ENCODE results near the gene APBB1.

APBB1 gene

DNA sequence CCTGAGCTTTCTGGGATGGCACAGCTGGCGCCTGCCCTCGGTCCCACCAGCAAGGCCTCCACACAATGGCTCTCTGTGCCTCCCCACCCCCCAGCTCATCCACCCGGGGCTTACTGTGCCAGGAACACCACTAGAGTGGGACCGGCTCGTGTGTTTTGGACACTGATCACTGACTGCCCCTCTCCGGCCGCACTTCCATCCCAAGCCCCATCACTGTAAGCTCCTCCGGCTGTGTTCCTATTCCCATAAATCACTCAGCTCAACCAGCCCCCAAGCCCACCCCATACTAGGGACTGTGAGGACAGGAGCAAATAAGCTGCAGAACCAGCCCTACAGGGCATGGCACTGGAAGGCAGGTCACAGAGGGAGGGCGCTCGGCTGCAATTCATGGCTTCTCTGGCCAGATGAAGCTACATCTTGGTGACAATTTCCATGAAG lies 7.3 kb downstream of the APBB1 start:
- no peak for TF ChIP-seq CTCF (IDR thresholded peaks at IDR 0.05; ENCODE audit: low read depth, low read length)
- in situ Hi-C loops (cut with HindIII; ENCODE audit: low sequenced_read_pairs), result no loop called here
- DNase-seq (ENCODE audit: low read depth, low spot score), result no peak
- no peak overlapping the region for H3K4me3 ChIP-seq (ENCODE audit: low read depth, low read length)

DNA sequence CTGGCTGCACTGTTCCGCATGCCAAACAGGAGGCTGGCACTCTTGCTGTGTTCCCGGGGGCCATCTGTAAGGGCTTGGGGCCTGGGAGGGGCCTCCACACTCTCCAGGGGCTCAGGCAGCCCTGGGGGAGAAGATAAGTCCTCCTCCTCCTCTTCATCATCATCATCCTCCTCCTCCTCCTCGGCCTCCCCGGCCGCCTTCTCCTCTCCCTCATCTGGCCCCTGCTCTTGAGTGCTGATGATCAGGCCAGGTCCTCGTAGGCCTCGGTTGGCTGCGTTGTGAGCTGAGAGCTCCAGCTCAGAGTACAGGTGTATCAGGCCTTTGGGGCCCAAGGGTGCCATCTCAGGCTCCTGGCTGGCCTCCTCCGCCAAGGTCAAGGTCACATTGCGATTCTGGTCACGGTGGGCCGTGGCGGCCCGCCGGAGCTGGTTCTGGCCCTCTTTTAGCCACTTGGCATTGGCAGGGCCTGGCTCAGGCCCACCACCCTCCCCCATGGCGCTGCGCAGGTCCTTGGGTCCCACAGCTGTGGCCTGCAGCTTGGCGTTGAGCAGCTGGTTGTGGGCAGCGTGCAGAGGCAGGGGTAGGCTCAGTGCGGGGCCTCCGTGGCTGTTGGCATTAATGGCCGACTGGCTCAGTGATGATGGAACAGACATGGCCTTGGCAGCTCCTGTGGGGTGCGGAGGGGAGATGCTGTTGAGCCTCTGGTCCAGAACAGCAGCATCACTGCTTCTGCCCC lies 8.0 kb downstream of the APBB1 start:
- no peak overlapping the region for H3K4me3 ChIP-seq (ENCODE audit: low read depth, low read length)
- no peak for DNase-seq (ENCODE audit: low read depth, low spot score)
- in situ Hi-C loops (cut with HindIII; ENCODE audit: low sequenced_read_pairs), result no loop called here
- TF ChIP-seq CTCF (IDR thresholded peaks at IDR 0.05; ENCODE audit: low read depth, low read length), result no peak

GRCh38 chr11:6406370-6406769 lies 12.5 kb downstream of the APBB1 start:
- no peak for TF ChIP-seq CTCF (IDR thresholded peaks at IDR 0.05; ENCODE audit: low read depth, low read length)
- in situ Hi-C loops (cut with HindIII; ENCODE audit: low sequenced_read_pairs), result no loop called here
- H3K4me3 ChIP-seq (ENCODE audit: low read depth, low read length), result no peak overlapping the region
- no peak for DNase-seq (ENCODE audit: low read depth, low spot score)

DNA sequence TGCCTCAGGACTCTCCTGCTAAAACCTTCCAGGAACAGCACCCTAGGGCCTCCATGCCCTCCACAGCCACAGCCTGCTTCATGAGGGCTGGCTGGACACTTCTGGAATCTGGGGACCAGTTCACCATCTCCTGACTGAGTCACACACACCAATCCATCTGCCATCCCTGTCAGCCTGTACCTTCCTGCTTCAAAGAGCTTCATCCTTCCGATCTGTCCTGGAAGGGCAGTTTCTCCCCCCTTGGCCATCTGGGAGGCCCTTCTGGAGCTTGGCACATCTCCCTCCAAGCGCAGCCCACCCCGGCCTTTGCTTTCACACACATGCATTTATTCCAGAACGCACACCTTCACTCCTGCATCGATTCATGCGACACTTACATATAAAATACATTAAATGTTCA lies 13.0 kb downstream of the APBB1 start:
- no peak overlapping the region for H3K4me3 ChIP-seq (ENCODE audit: low read depth, low read length)
- in situ Hi-C loops (cut with HindIII; ENCODE audit: low sequenced_read_pairs), result no loop called here
- TF ChIP-seq CTCF (IDR thresholded peaks at IDR 0.05; ENCODE audit: low read depth, low read length), result no peak
- no peak for DNase-seq (ENCODE audit: low read depth, low spot score)

DNA sequence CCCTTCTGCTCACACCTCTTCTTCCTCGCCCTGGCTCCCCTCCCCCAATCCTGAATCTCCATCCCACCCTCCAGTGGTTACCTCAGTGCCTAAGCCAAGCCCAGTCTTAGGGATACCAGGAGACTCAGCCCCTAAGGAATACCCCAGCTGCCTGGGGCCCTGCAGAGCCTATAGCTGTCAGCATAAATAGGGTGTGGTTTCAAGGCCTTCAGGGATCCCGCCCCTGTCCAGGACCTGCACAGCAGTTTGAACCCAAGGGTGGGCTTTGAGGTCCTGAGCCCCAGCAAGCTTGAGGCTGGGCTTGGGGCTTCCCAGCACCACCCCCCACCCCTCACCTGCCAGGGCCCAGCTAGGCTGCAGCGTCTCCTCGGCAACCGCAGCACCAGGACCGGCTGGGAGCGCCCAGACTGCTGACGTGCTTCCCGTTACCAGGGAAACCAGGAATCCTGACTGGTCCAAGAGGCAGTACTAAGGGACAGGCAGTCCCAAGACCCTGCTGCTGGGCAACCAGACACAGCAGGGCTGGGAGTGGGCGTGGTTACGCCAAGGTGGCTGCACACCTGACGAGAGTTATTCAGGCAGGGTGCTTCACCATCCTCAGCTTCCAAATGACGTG lies 13.7 kb downstream of the APBB1 start:
- DNase-seq (ENCODE audit: low read depth, low spot score), result peak; percentile 42
- H3K4me3 ChIP-seq (ENCODE audit: low read depth, low read length), result no peak overlapping the region
- in situ Hi-C loops (cut with HindIII; ENCODE audit: low sequenced_read_pairs), result no loop called here
- no peak for TF ChIP-seq CTCF (IDR thresholded peaks at IDR 0.05; ENCODE audit: low read depth, low read length)

DNA sequence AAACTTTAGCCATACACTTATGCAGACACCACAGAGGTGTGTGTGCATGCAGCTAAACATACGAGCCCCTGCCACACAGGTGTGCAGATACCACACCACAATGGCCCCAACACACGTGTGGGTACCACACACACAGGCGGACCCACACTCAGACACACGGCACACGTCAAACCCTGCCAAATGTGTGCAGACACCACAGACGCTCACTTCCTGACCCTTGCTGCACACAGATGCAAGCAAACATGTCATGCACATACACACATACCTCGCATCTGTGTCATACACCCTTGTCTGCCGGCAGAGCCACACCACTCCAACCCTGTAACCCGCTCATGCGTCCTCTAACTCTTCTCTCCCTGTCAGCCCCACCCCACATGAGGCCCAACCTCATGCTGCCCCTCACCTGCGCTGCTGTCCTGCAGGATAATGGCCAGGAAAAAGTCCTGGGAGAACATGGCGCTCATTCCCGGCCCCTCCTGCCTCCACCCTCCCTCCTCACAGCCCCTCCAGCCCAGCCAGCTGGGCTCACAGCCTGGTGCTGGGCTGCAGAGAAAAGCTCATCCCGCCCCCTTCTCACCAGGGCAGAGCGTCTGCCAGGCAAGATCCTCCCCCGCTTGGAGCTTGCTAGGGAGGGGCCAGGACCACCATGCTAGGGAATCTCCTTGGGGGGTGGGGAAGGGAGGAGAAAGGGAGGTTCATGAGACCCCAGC lies 14.4 kb downstream of the APBB1 start:
- H3K4me3 ChIP-seq (ENCODE audit: low read depth, low read length), result no peak overlapping the region
- in situ Hi-C loops (cut with HindIII; ENCODE audit: low sequenced_read_pairs), result no loop called here
- DNase-seq (ENCODE audit: low read depth, low spot score), result no peak
- TF ChIP-seq CTCF (IDR thresholded peaks at IDR 0.05; ENCODE audit: low read depth, low read length), result no peak

Measured in astrocyte of the spinal cord (primary cell).